IMR-90 (cell line): ENCODE measurements around the gene MYH10. TPM values are rescaled to one million over a fixed set of nuclear protein-coding genes. Genes with fewer than 3 reads are reported as not detected.

Experiments
- ATAC-seq: fragments of 200-7000 bp; cut with Tn5 transposase; 2 replicates; pipeline ENCODE4 v1.9.1; 2020; ENCODE audit warnings: low read depth, mild to moderate bottlenecking, moderate library complexity
- BruUV-seq: library from RNA; stranded (reverse); fragments of 400-500 nt; replicated peaks from 2 replicates; lab custom pipeline; 2021; lab: Mats Ljungman, UMichigan
- CTCF ChIA-PET: fragments of 300-600 bp; formaldehyde crosslinking; extraction: SDS; loops from one replicate; lab custom pipeline; 2021; ENCODE audit warnings: antibody characterized with exemption; lab: Yijun Ruan, JAX
- POLR2A ChIA-PET: fragments of 300-600 bp; sonication (Branson Sonifier 250); formaldehyde crosslinking; loops from one replicate; lab custom pipeline; 2022; ENCODE audit warnings: antibody characterized with exemption; ENCODE audit not compliant: unreplicated experiment; lab: Charles Lee
- DNase-seq: peaks from one replicate; pipeline ENCODE4 v3.0.0; 2013
- H2AFZ ChIP-seq: replicated peaks from 2 replicates; pipeline ENCODE3; 2013; ENCODE audit warnings: low read length, mild to moderate bottlenecking; ENCODE audit not compliant: poor library complexity
- H2AK5ac ChIP-seq: 2 replicates; pipeline ENCODE4 v1.6.1; 2013; ENCODE audit warnings: low read depth, low read length, inconsistent platforms
- H2AK9ac ChIP-seq: replicated peaks from 2 replicates; pipeline ENCODE3; 2013; ENCODE audit warnings: mild to moderate bottlenecking, low read depth, low read length, moderate library complexity; ENCODE audit not compliant: poor library complexity
- H2BK120ac ChIP-seq: 2 replicates; pipeline ENCODE4 v1.6.1; 2013; ENCODE audit warnings: low read depth, low read length, inconsistent platforms
- H2BK15ac ChIP-seq: 3 replicates; pipeline ENCODE4 v1.6.1; 2013; ENCODE audit warnings: low read depth, low read length, inconsistent platforms
- H2BK20ac ChIP-seq: 2 replicates; pipeline ENCODE4 v1.6.1; 2013; ENCODE audit warnings: low read depth, mild to moderate bottlenecking, inconsistent platforms, low read length, moderate library complexity
- H2BK5ac ChIP-seq: 2 replicates; pipeline ENCODE4 v1.6.1; 2013; ENCODE audit warnings: mild to moderate bottlenecking, low read depth, low read length, inconsistent platforms; ENCODE audit not compliant: poor library complexity, severe bottlenecking
- H3K14ac ChIP-seq: replicated peaks from 2 replicates; pipeline ENCODE4 v1.6.1; 2013; ENCODE audit warnings: low read depth, low read length, inconsistent platforms
- H3K18ac ChIP-seq: 2 replicates; pipeline ENCODE4 v1.6.1; 2013; ENCODE audit warnings: low read depth, low read length, control low read depth
- H3K23ac ChIP-seq: 2 replicates; pipeline ENCODE4 v1.6.1; 2013; ENCODE audit warnings: low read depth, low read length, inconsistent platforms
- H3K27ac ChIP-seq: 2 replicates; pipeline ENCODE4 v1.5.1; 2013; ENCODE audit warnings: mild to moderate bottlenecking, control low read depth, low read length; ENCODE audit not compliant: insufficient read depth
- H3K27me3 ChIP-seq: 2 replicates; pipeline ENCODE4 v1.6.1; 2013; ENCODE audit warnings: low read length; ENCODE audit not compliant: control insufficient read depth, insufficient read depth
- H3K36me3 ChIP-seq: 2 replicates; pipeline ENCODE4 v1.6.1; 2013; ENCODE audit warnings: low read length, mixed read lengths; ENCODE audit not compliant: control insufficient read depth, insufficient read depth
- H3K4ac ChIP-seq: 2 replicates; pipeline ENCODE4 v1.6.1; 2013; ENCODE audit warnings: low read depth, low read length, inconsistent platforms
- H3K4me1 ChIP-seq: 2 replicates; pipeline ENCODE4 v1.6.1; 2013; ENCODE audit warnings: low read length, mixed read lengths; ENCODE audit not compliant: control insufficient read depth, insufficient read depth
- H3K4me2 ChIP-seq: 2 replicates; pipeline ENCODE4 v1.6.1; 2013; ENCODE audit warnings: low read depth, mild to moderate bottlenecking, control low read depth, low read length, moderate library complexity
- H3K4me3 ChIP-seq: 2 replicates; pipeline ENCODE4 v1.5.1; 2013; ENCODE audit warnings: low read depth, mild to moderate bottlenecking, control low read depth, low read length, moderate library complexity; ENCODE audit not compliant: insufficient read depth
- H3K56ac ChIP-seq: 2 replicates; pipeline ENCODE4 v1.6.1; 2013; ENCODE audit warnings: low read length, inconsistent platforms; ENCODE audit not compliant: insufficient read depth; ENCODE audit errors: extremely low read depth
- H3K79me1 ChIP-seq, 2 experiments: 2 replicates each; pipeline ENCODE4 v1.6.1; 2013; ENCODE audit warnings: low read length in 2 of 2, inconsistent platforms in 1 of 2, low read depth in 1 of 2
- H3K9ac ChIP-seq: 2 replicates; pipeline ENCODE4 v1.6.1; 2013; ENCODE audit warnings: low read depth, low read length, control low read depth
- H3K9me1 ChIP-seq: 2 replicates; pipeline ENCODE4 v1.6.1; 2013; ENCODE audit warnings: low read length, inconsistent platforms; ENCODE audit not compliant: insufficient read depth
- H3K9me3 ChIP-seq: 2 replicates; pipeline ENCODE4 v1.6.1; 2013; ENCODE audit warnings: low read length; ENCODE audit not compliant: control insufficient read depth, insufficient read depth
- H4K20me1 ChIP-seq: 2 replicates; pipeline ENCODE4 v1.6.1; 2013; ENCODE audit warnings: low read length, inconsistent platforms; ENCODE audit not compliant: insufficient read depth
- H4K5ac ChIP-seq: 2 replicates; pipeline ENCODE4 v1.6.1; 2013; ENCODE audit warnings: mild to moderate bottlenecking, low read depth, low read length, control low read depth
- H4K8ac ChIP-seq, 2 experiments: 2 replicates each; pipeline ENCODE4 v1.6.1; 2013; ENCODE audit warnings: low read depth in 2 of 2, low read length in 2 of 2, control low read depth in 1 of 2, inconsistent platforms in 1 of 2
- H4K91ac ChIP-seq: 2 replicates; pipeline ENCODE4 v1.6.1; 2013; ENCODE audit warnings: low read depth, low read length, inconsistent platforms; ENCODE audit not compliant: insufficient read depth
- BHLHE40 ChIP-seq: fragments of 150-350 bp; IDR thresholded peaks from 2 replicates; pipeline ENCODE4 v1.6.1; 2016; ENCODE audit warnings: mild to moderate bottlenecking, low read depth, low read length
- FOS ChIP-seq: fragments of 150-350 bp; IDR thresholded peaks from 2 replicates; pipeline ENCODE4 v1.6.1; 2016; ENCODE audit warnings: low read depth, low read length
- WGBS, 2 experiments: methylation state at CpG; one replicate each; pipeline versions ENCODE4 v1.1.5 to v1.1.7; 2013; ENCODE audit warnings: missing lambda C conversion rate in 2 of 2; ENCODE audit not compliant: insufficient read length in 1 of 2; ENCODE audit errors: extremely low coverage in 2 of 2; 5-methylcytosine and 5-hydroxymethylcytosine counted together
- dilution Hi-C: fragments of 300-500 bp; cut with HindIII; formaldehyde crosslinking; loops from one replicate; pipeline ENCODE4 v1.14.3; 2018; ENCODE audit warnings: low sequenced_read_pairs; ENCODE audit not compliant: unreplicated experiment
- in situ Hi-C: fragments of 300-500 bp; cut with MboI; formaldehyde crosslinking; loops from 3 replicates; pipeline ENCODE4 v1.14.3; 2019; ENCODE audit warnings: low sequenced_read_pairs, inconsistent platforms, mixed read lengths
- intact Hi-C: fragments of 100-400 bp; cut with micrococcal nuclease; formaldehyde crosslinking; loops from 2 replicates; pipeline ENCODE4 v1.10.0; 2022
- polyA plus RNA-seq, 3 experiments: library from polyadenylated mRNA; depleted of rRNA; stranded (reverse); fragments of >200 nt; gene quantifications; 2 replicates each; pipeline ENCODE4 v1.2.3, GENCODE V29; 2012; ENCODE audit warnings: low replicate concordance in 1 of 3
- total RNA-seq: library from RNA; depleted of rRNA; stranded (reverse); fragments of >200 nt; gene quantifications from 2 replicates; pipeline ENCODE4 v1.2.3, GENCODE V29; 2012

Gene MYH10
- total and polyA plus RNA-seq, 2 of the 4 experiments (the other 2 are of a cell fraction), result 71.2 to 95.2 TPM

GRCh38 chr17:8469964-8470363, 160.6 kb downstream of the MYH10 start:
- Histone ChIP-seq H3K9ac (no peak overlapping the region), H3K14ac (no peak overlapping the region), H3K27ac (no peak overlapping the region), H3K4me2 (no peak overlapping the region), H3K23ac (no peak overlapping the region), H2AK5ac (no peak overlapping the region), H2BK5ac (no peak overlapping the region), H2BK15ac (no peak overlapping the region), H3K4me1 (peaks cover 9% of the 10 kb centered on the region; the same call in 1 of the 2 replicates), H3K9me1 (0 out of 2 replicates have a peak, but pooled peaks cover 11% of the 10 kb centered on the region), H2AFZ (no peak overlapping the region), H2BK120ac (no peak overlapping the region), H3K56ac (no peak overlapping the region), H4K5ac (no peak overlapping the region), H3K27me3 (no peaks in the 10 kb centered on the region), H4K8ac (no peak overlapping the region), H3K4ac (no peak overlapping the region), H2AK9ac (no peak overlapping the region), H3K9me3 (no peaks in the 10 kb centered on the region), H3K4me3 (no peak overlapping the region), H3K18ac (no peak overlapping the region), H2BK20ac (no peak overlapping the region), H3K36me3 (peaks cover 65% of the 10 kb centered on the region), H3K79me1 (peaks cover 16 to 76% of the 10 kb centered on the region in 2 experiments; a peak in 3 of 4 replicates), H4K91ac (no peak overlapping the region), H4K20me1 (peaks cover 63% of the 10 kb centered on the region)
- DNase-seq (no peak), ATAC-seq (no peak)
- no TSS peak for BruUV-seq
- TF ChIP-seq FOS (no peak), BHLHE40 (no peak)
- ChIA-PET CTCF (interaction anchor here (0.7 kb wide), 1 partner anchor 169 kb away, joined by 3 read pairs; no protein-coding TSS in a partner anchor), POLR2A (no interaction called here)
- in situ Hi-C loops (no loop called here), dilution Hi-C loops (no loop called here), intact Hi-C loops (no loop called here)
- WGBS, 2 experiments, result 85% methylated on average over 4 of the region's 12 CpGs; no CpG with 5 or more reads in 1 of the 2 experiments
